ENCODE data around the gene KRTAP10-2. TPM values are rescaled to one million over a fixed set of nuclear protein-coding genes. Genes with fewer than 3 reads are reported as not detected.

Gene KRTAP10-2
- total RNA-seq, 2 experiments from 2014 or later, result not detected

- no peak for DNase-seq
- ChIA-PET POLR2A (no interaction called here), CTCF (interaction anchor here (0.5 to 0.6 kb wide), 2 partner anchors 9 to 230 kb away, joined by 3 read pairs; no protein-coding TSS in a partner anchor)
These were observed 38.6 kb downstream of the KRTAP10-2 start for GRCh38 chr21:44512496-44513388.

GRCh38 chr21:44511938-44512275, 39.4 kb downstream of the KRTAP10-2 start:
- no peak overlapping the region for H3K4me3 Mint-ChIP-seq
- H3K27me3 Mint-ChIP-seq, result no peaks in the 10 kb centered on the region
- ChIA-PET CTCF (interaction anchor here (0.6 kb wide), 1 partner anchor 230 kb away, joined by 3 read pairs; no protein-coding TSS in a partner anchor), POLR2A (no interaction called here)
- no peaks in the 10 kb centered on the region for H3K4me1 Mint-ChIP-seq
- no peaks in the 10 kb centered on the region for H3K9me3 Mint-ChIP-seq
- no peak for DNase-seq
- H3K27ac Mint-ChIP-seq, result no peak overlapping the region
- H3K36me3 Mint-ChIP-seq (ENCODE audit: low read depth), result no peaks in the 10 kb centered on the region

More at GRCh38 chr21:44512496-44513388, 38.6 kb downstream of the KRTAP10-2 start:
- H3K4me1 Mint-ChIP-seq, result no peaks in the 10 kb centered on the region
- no peak overlapping the region for H3K27ac Mint-ChIP-seq
- no peaks in the 10 kb centered on the region for H3K9me3 Mint-ChIP-seq
- H3K4me3 Mint-ChIP-seq, result no peak overlapping the region
- H3K36me3 Mint-ChIP-seq (ENCODE audit: low read depth), result no peaks in the 10 kb centered on the region
- no peaks in the 10 kb centered on the region for H3K27me3 Mint-ChIP-seq

GRCh38 chr21:44511219-44511937, 39.9 kb downstream of the KRTAP10-2 start:
- ChIA-PET POLR2A (no interaction called here), CTCF (interaction anchor here (0.6 to 2.1 kb wide), 14 partner anchors 8 to 418 kb away, joined by 3 to 13 read pairs (median 4); partner anchors contain the start of genes KRTAP10-12 and KRTAP10-2)
- no peak for DNase-seq
- H3K4me1 Mint-ChIP-seq, result no peaks in the 10 kb centered on the region
- no peaks in the 10 kb centered on the region for H3K27me3 Mint-ChIP-seq
- H3K36me3 Mint-ChIP-seq (ENCODE audit: low read depth), result no peaks in the 10 kb centered on the region
- no peaks in the 10 kb centered on the region for H3K9me3 Mint-ChIP-seq
- no peak overlapping the region for H3K4me3 Mint-ChIP-seq
- H3K27ac Mint-ChIP-seq, result no peak overlapping the region

- ChIA-PET POLR2A (no interaction called here), CTCF (interaction anchor here (0.6 to 2.1 kb wide), 19 partner anchors 8 to 615 kb away, joined by 3 to 13 read pairs (median 3); partner anchors contain the start of genes KRTAP10-12 and KRTAP10-2)
- H3K9me3 Mint-ChIP-seq, result no peaks in the 10 kb centered on the region
- peak; percentile 79 for DNase-seq
- no peak overlapping the region for H3K4me3 Mint-ChIP-seq
- H3K27ac Mint-ChIP-seq, result no peak overlapping the region
- H3K36me3 Mint-ChIP-seq (ENCODE audit: low read depth), result no peaks in the 10 kb centered on the region
- no peaks in the 10 kb centered on the region for H3K4me1 Mint-ChIP-seq
- H3K27me3 Mint-ChIP-seq, result no peaks in the 10 kb centered on the region
These were observed 40.6 kb downstream of the KRTAP10-2 start for GRCh38 chr21:44510508-44511218.

GRCh38 chr21:44510109-44510507, 41.2 kb downstream of the KRTAP10-2 start:
- H3K9me3 Mint-ChIP-seq, result no peaks in the 10 kb centered on the region
- H3K36me3 Mint-ChIP-seq (ENCODE audit: low read depth), result no peaks in the 10 kb centered on the region
- no peaks in the 10 kb centered on the region for H3K4me1 Mint-ChIP-seq
- POLR2A ChIA-PET, result no interaction called here
- H3K4me3 Mint-ChIP-seq, result no peak overlapping the region
- DNase-seq, result no peak
- H3K27me3 Mint-ChIP-seq, result no peaks in the 10 kb centered on the region
- CTCF ChIA-PET, result interaction anchor here (0.6 to 2.1 kb wide), 16 partner anchors 9 to 616 kb away, joined by 3 to 13 read pairs (median 4); no protein-coding TSS in a partner anchor
- H3K27ac Mint-ChIP-seq, result no peak overlapping the region

- Mint-ChIP-seq H3K4me1 (no peaks in the 10 kb centered on the region), H3K27me3 (no peaks in the 10 kb centered on the region), H3K4me3 (no peak overlapping the region), H3K27ac (no peak overlapping the region), H3K36me3 (ENCODE audit: low read depth) (no peaks in the 10 kb centered on the region), H3K9me3 (no peaks in the 10 kb centered on the region)
- POLR2A ChIA-PET, result no interaction called here
- CTCF ChIA-PET, result interaction anchor here (0.6 to 2.1 kb wide), 10 partner anchors 8 to 284 kb away, joined by 3 to 13 read pairs (median 4); no protein-coding TSS in a partner anchor
- no peak for DNase-seq
These were observed 41.8 kb downstream of the KRTAP10-2 start for GRCh38 chr21:44509539-44509938.

- ChIA-PET CTCF (interaction anchor here (2.1 kb wide), 1 partner anchor 285 kb away, joined by 13 read pairs; no protein-coding TSS in a partner anchor), POLR2A (no interaction called here)
- Mint-ChIP-seq H3K27me3 (no peaks in the 10 kb centered on the region), H3K9me3 (no peaks in the 10 kb centered on the region), H3K36me3 (ENCODE audit: low read depth) (no peaks in the 10 kb centered on the region), H3K4me3 (no peak overlapping the region), H3K27ac (no peak overlapping the region), H3K4me1 (peaks cover under 1% of the 10 kb centered on the region)
- no peak for DNase-seq
These were observed 42.4 kb downstream of the KRTAP10-2 start for GRCh38 chr21:44508711-44509445.

GRCh38 chr21:44508426-44508710, 42.9 kb downstream of the KRTAP10-2 start:
- Mint-ChIP-seq H3K36me3 (ENCODE audit: low read depth) (no peaks in the 10 kb centered on the region), H3K9me3 (no peaks in the 10 kb centered on the region), H3K27ac (no peak overlapping the region), H3K27me3 (no peaks in the 10 kb centered on the region), H3K4me1 (peaks cover 3% of the 10 kb centered on the region), H3K4me3 (no peak overlapping the region)
- POLR2A ChIA-PET, result no interaction called here
- DNase-seq, result no peak
- CTCF ChIA-PET, result no interaction called here

GRCh38 chr21:44507673-44508425, 43.5 kb downstream of the KRTAP10-2 start:
- CTCF ChIA-PET, result no interaction called here

GRCh38 chr21:44506279-44507255, 44.7 kb downstream of the KRTAP10-2 start:
- CTCF ChIA-PET, result no interaction called here
- Mint-ChIP-seq H3K9me3 (no peaks in the 10 kb centered on the region), H3K4me3 (no peak overlapping the region), H3K36me3 (ENCODE audit: low read depth) (no peaks in the 10 kb centered on the region), H3K27ac (no peak overlapping the region), H3K4me1 (peaks cover 3% of the 10 kb centered on the region), H3K27me3 (no peaks in the 10 kb centered on the region)
- POLR2A ChIA-PET, result no interaction called here
- no peak for DNase-seq

More at GRCh38 chr21:44507673-44508425, 43.5 kb downstream of the KRTAP10-2 start:
- H3K9me3 Mint-ChIP-seq, result no peaks in the 10 kb centered on the region
- H3K4me1 Mint-ChIP-seq, result peaks cover 3% of the 10 kb centered on the region
- H3K4me3 Mint-ChIP-seq, result no peak overlapping the region
- no peak for DNase-seq
- H3K27ac Mint-ChIP-seq, result no peak overlapping the region
- H3K27me3 Mint-ChIP-seq, result no peaks in the 10 kb centered on the region
- POLR2A ChIA-PET, result no interaction called here
- H3K36me3 Mint-ChIP-seq (ENCODE audit: low read depth), result no peaks in the 10 kb centered on the region

GRCh38 chr21:44505673-44506278, 45.5 kb downstream of the KRTAP10-2 start:
- H3K27ac Mint-ChIP-seq, result no peak overlapping the region
- no peak for DNase-seq

More at GRCh38 chr21:44505673-44506278, 45.5 kb downstream of the KRTAP10-2 start:
- H3K36me3 Mint-ChIP-seq (ENCODE audit: low read depth), result no peaks in the 10 kb centered on the region
- H3K27me3 Mint-ChIP-seq, result no peaks in the 10 kb centered on the region
- no peak overlapping the region for H3K4me3 Mint-ChIP-seq
- H3K4me1 Mint-ChIP-seq, result peaks cover 3% of the 10 kb centered on the region
- H3K9me3 Mint-ChIP-seq, result no peaks in the 10 kb centered on the region
- POLR2A ChIA-PET, result no interaction called here
- CTCF ChIA-PET, result no interaction called here

Measured in activated CD4-positive, alpha-beta T cell treated with anti-CD3 and anti-CD28 coated beads, Interleukin-2, amount 10 ng/mL, durations not matched to agents 7 days and 5 days (primary cell).